Activated T-helper 2 cell treated with anti-CD3 and anti-CD28 coated beads, Interferon-gamma antibody, Interleukin-2, Interleukin-4, amounts not matched to agents 10 μg/mL and 5 μg/mL and 100 μg/mL, durations not matched to agents 14 hours and 24 hours and 36 hours (primary cell): ENCODE results near the gene KCNQ5. TPM values are rescaled to one million over a fixed set of nuclear protein-coding genes. Genes with fewer than 3 reads are reported as not detected.

Experiments
- DNase-seq: peaks from one replicate; pipeline ENCODE4 v3.0.0; 2021; ENCODE audit warnings: low spot score
- H3K27ac Mint-ChIP-seq: one replicate; pipeline ENCODE4 v1.8.0; 2021; ENCODE audit warnings: mixed read lengths
- H3K27me3 Mint-ChIP-seq: one replicate; pipeline ENCODE4 v1.8.0; 2021; ENCODE audit warnings: low read depth, mixed read lengths
- H3K36me3 Mint-ChIP-seq: one replicate; pipeline ENCODE4 v1.8.0; 2021; ENCODE audit warnings: low read depth, mixed read lengths
- H3K4me1 Mint-ChIP-seq: one replicate; pipeline ENCODE4 v1.8.0; 2021; ENCODE audit warnings: low read depth, mixed read lengths
- H3K4me3 Mint-ChIP-seq: one replicate; pipeline ENCODE4 v1.8.0; 2021; ENCODE audit warnings: low read depth, mild to moderate bottlenecking, moderate library complexity, mixed read lengths
- H3K9me3 Mint-ChIP-seq: one replicate; pipeline ENCODE4 v1.8.0; 2021; ENCODE audit warnings: mixed read lengths
- intact Hi-C: fragments of 100-400 bp; cut with micrococcal nuclease; formaldehyde crosslinking; loops from one replicate; pipeline ENCODE4 v1.15.1; 2023
- total RNA-seq: library from RNA; stranded (reverse); gene quantifications from 2 replicates; pipeline ENCODE4 v1.2.3, GENCODE V29; 2022

KCNQ5 gene
- total RNA-seq, 1 donor from 2014 or later: 15.3 TPM

GRCh38 chr6:72702421-72702820, 80.6 kb downstream of the KCNQ5 start:
- Mint-ChIP-seq H3K9me3 (no peaks in the 10 kb centered on the region), H3K27me3 (no peaks in the 10 kb centered on the region), H3K4me3 (no peak overlapping the region), H3K27ac (no peak overlapping the region), H3K36me3 (peaks cover 3% of the 10 kb centered on the region), H3K4me1 (peaks cover 3% of the 10 kb centered on the region)
- DNase-seq: no peak
- intact Hi-C loops: no loop called here

- no peaks in the 10 kb centered on the region for H3K27me3 Mint-ChIP-seq
- intact Hi-C loops: no loop called here
- H3K27ac Mint-ChIP-seq: no peak overlapping the region
- DNase-seq: no peak
- H3K36me3 Mint-ChIP-seq: peaks cover 3% of the 10 kb centered on the region
- no peak overlapping the region for H3K4me3 Mint-ChIP-seq
- no peaks in the 10 kb centered on the region for H3K9me3 Mint-ChIP-seq
- H3K4me1 Mint-ChIP-seq: peaks cover 3% of the 10 kb centered on the region
These were observed 81.2 kb downstream of the KCNQ5 start for GRCh38 chr6:72703093-72703492.

GRCh38 chr6:72704979-72705378, 83.1 kb downstream of the KCNQ5 start:
- intact Hi-C loops: no loop called here
- Mint-ChIP-seq H3K9me3 (peaks cover 4% of the 10 kb centered on the region), H3K27me3 (no peaks in the 10 kb centered on the region), H3K27ac (no peak overlapping the region), H3K4me3 (no peak overlapping the region), H3K36me3 (peaks cover 3% of the 10 kb centered on the region), H3K4me1 (peaks cover 3% of the 10 kb centered on the region)
- no peak for DNase-seq

GRCh38 chr6:72709431-72709830, 87.6 kb downstream of the KCNQ5 start:
- Mint-ChIP-seq H3K9me3 (peaks cover 12% of the 10 kb centered on the region), H3K4me1 (no peaks in the 10 kb centered on the region), H3K27ac (no peak overlapping the region), H3K36me3 (peaks cover 9% of the 10 kb centered on the region), H3K4me3 (no peak overlapping the region), H3K27me3 (no peaks in the 10 kb centered on the region)
- no peak for DNase-seq
- intact Hi-C loops: no loop called here

- peaks cover 1% of the 10 kb centered on the region for H3K4me1 Mint-ChIP-seq
- no peak overlapping the region for H3K4me3 Mint-ChIP-seq
- peaks cover 12% of the 10 kb centered on the region for H3K9me3 Mint-ChIP-seq
- DNase-seq: no peak
- intact Hi-C loops: no loop called here
- no peaks in the 10 kb centered on the region for H3K27me3 Mint-ChIP-seq
- H3K27ac Mint-ChIP-seq: no peak overlapping the region
- H3K36me3 Mint-ChIP-seq: peaks cover 9% of the 10 kb centered on the region
These were observed 89.9 kb downstream of the KCNQ5 start for GRCh38 chr6:72711731-72712130.

GRCh38 chr6:72712910-72713309, 91.0 kb downstream of the KCNQ5 start:
- intact Hi-C loops: no loop called here
- Mint-ChIP-seq H3K4me3 (no peak overlapping the region), H3K27ac (no peak overlapping the region), H3K4me1 (peaks cover 2% of the 10 kb centered on the region), H3K9me3 (peaks cover 12% of the 10 kb centered on the region), H3K36me3 (peaks cover 9% of the 10 kb centered on the region), H3K27me3 (no peaks in the 10 kb centered on the region)
- DNase-seq: no peak

- peaks cover 4% of the 10 kb centered on the region for H3K36me3 Mint-ChIP-seq
- no peak overlapping the region for H3K4me3 Mint-ChIP-seq
- H3K9me3 Mint-ChIP-seq: peaks cover 6% of the 10 kb centered on the region
- H3K27ac Mint-ChIP-seq: no peak overlapping the region
- no peak for DNase-seq
- intact Hi-C loops: no loop called here
- H3K27me3 Mint-ChIP-seq: no peaks in the 10 kb centered on the region
- peaks cover 4% of the 10 kb centered on the region for H3K4me1 Mint-ChIP-seq
These were observed 93.3 kb downstream of the KCNQ5 start for GRCh38 chr6:72715119-72715518.

- Mint-ChIP-seq H3K27me3 (no peaks in the 10 kb centered on the region), H3K27ac (peak overlapping the region; percentile 8), H3K9me3 (no peaks in the 10 kb centered on the region), H3K4me1 (peaks cover 4% of the 10 kb centered on the region), H3K36me3 (no peaks in the 10 kb centered on the region), H3K4me3 (no peak overlapping the region)
- intact Hi-C loops: no loop called here
- no peak for DNase-seq
These were observed 95.1 kb downstream of the KCNQ5 start for GRCh38 chr6:72716916-72717315.

- Mint-ChIP-seq H3K4me1 (peaks cover 4% of the 10 kb centered on the region), H3K4me3 (no peak overlapping the region), H3K9me3 (no peaks in the 10 kb centered on the region), H3K36me3 (no peaks in the 10 kb centered on the region), H3K27ac (no peak overlapping the region), H3K27me3 (no peaks in the 10 kb centered on the region)
- intact Hi-C loops: no loop called here
- DNase-seq: no peak
These were observed 98.6 kb downstream of the KCNQ5 start for GRCh38 chr6:72720464-72720863.

GRCh38 chr6:72721346-72721745, 99.5 kb downstream of the KCNQ5 start:
- intact Hi-C loops: no loop called here
- no peak overlapping the region for H3K4me3 Mint-ChIP-seq
- H3K27me3 Mint-ChIP-seq: no peaks in the 10 kb centered on the region

GRCh38 chr6:72724545-72724944, 102.7 kb downstream of the KCNQ5 start:
- Mint-ChIP-seq H3K27me3 (no peaks in the 10 kb centered on the region), H3K9me3 (no peaks in the 10 kb centered on the region), H3K27ac (no peak overlapping the region), H3K36me3 (no peaks in the 10 kb centered on the region), H3K4me1 (peaks cover 1% of the 10 kb centered on the region), H3K4me3 (no peak overlapping the region)
- intact Hi-C loops: no loop called here
- no peak for DNase-seq

More at GRCh38 chr6:72721346-72721745, 99.5 kb downstream of the KCNQ5 start:
- Mint-ChIP-seq H3K27ac (no peak overlapping the region), H3K36me3 (no peaks in the 10 kb centered on the region), H3K4me1 (peaks cover 4% of the 10 kb centered on the region), H3K9me3 (no peaks in the 10 kb centered on the region)
- no peak for DNase-seq

GRCh38 chr6:72728706-72729343, 107.0 kb downstream of the KCNQ5 start:
- Mint-ChIP-seq H3K27ac (no peak overlapping the region), H3K4me3 (no peak overlapping the region), H3K9me3 (no peaks in the 10 kb centered on the region), H3K4me1 (no peaks in the 10 kb centered on the region), H3K27me3 (no peaks in the 10 kb centered on the region), H3K36me3 (no peaks in the 10 kb centered on the region)
- no peak for DNase-seq
- intact Hi-C loops: loop anchor here (5.0 kb wide), 1 partner anchor 37 kb away; no protein-coding TSS in a partner anchor

- no peak for DNase-seq
- H3K36me3 Mint-ChIP-seq: peaks cover 9% of the 10 kb centered on the region
- no peaks in the 10 kb centered on the region for H3K27me3 Mint-ChIP-seq
- H3K9me3 Mint-ChIP-seq: peaks cover 3% of the 10 kb centered on the region
- no peak overlapping the region for H3K27ac Mint-ChIP-seq
- H3K4me1 Mint-ChIP-seq: peaks cover 2% of the 10 kb centered on the region
- no peak overlapping the region for H3K4me3 Mint-ChIP-seq
- intact Hi-C loops: no loop called here
These were observed 111.2 kb downstream of the KCNQ5 start for GRCh38 chr6:72733045-72733444.

GRCh38 chr6:72738091-72738490, 116.2 kb downstream of the KCNQ5 start:
- Mint-ChIP-seq H3K4me3 (no peak overlapping the region), H3K27me3 (no peaks in the 10 kb centered on the region), H3K36me3 (peaks cover 11% of the 10 kb centered on the region), H3K27ac (no peak overlapping the region), H3K9me3 (peaks cover 3% of the 10 kb centered on the region), H3K4me1 (peaks cover 37% of the 10 kb centered on the region)
- no peak for DNase-seq
- intact Hi-C loops: loop anchor here (2.0 kb wide), 1 partner anchor 89 kb away; no protein-coding TSS in a partner anchor
